Fibroblast of peridontal ligament (primary cell): ENCODE measurements around the gene PPP1R7.

ENCODE experiments used
- DNase-seq: peaks from one replicate; pipeline ENCODE4 v3.0.0-alpha.2; 2010; ENCODE audit errors: extremely low read depth

The PPP1R7 gene

DNA sequence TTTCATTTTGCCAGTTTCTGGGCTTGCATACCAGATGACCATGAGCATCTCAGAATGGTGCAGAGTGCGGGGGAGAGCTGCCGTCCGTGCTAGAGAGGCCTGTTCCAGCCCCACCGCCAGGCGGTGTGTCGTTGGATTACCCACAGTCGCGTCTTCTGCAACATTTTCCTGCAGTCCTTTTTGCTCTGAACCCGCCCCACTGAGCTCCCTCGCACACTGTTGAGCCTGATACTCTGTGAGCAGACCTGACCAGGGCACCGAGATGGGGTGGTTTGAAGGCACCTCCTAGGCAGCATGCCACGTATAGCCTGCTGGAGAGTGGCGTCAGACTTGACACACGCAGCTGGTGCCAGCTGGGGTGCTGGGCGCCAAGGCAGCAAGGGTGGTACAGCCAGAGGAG, 18.1 kb downstream of the PPP1R7 start:
- DNase-seq, result no peak

DNA sequence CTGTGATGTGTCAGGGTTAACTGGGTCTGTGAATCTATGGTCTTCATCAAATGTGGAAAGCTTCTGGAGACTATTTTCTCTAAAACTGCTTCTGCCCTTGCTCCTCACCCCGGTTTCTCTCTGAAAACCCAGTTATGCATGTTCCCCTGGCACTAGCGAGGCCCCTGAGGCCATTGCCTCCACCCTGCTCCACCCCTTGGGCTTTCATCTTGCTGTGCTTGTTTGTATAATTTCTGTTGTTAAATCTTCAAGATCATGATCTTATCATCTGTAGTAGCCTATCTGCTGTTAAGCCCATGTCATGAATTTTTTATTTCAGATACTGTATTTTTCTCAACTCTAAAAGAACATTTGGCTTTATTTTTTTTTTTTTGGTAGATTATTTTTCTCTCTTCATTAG, 23.3 kb downstream of the PPP1R7 start:
- DNase-seq, result no peak

DNA sequence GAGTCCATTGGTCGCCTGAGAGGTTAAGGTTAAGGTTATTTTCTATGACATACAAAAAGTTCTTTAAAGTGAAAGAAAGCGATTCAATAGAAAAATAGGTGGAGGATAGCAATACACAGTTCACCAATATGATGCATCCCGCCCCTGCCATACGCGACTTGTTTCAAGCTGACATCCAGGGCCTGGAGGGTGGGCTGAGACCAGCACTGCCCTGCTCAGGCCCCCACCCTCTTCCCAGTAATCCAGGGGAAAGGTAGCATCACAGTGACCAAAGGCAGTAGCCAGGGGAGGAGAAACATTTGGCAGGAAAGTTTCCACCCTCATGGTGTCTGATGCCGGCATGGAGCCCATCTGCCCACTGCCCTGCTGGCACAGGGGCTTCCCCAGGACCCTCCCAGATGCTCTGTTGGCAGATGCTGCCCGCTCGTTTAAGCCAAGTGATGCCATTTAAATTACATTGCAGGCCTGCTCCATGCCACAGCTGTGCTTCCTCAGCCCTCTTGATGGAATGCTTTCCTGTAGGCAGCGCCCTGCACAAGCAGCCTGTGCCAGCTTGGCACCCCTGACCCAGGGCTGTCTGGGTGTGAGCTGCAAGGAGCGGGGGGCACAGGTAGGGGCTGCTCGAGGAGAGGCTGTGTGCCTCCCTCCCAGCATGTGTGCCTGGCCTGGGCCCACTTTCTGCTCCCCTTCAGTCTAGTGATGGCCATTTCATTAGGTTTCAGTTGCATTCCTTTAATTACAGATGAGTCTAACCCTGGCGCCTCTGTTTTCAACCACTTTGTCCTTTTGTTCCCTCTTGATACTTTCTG, 27.5 kb downstream of the PPP1R7 start:
- DNase-seq, result no peak

DNA sequence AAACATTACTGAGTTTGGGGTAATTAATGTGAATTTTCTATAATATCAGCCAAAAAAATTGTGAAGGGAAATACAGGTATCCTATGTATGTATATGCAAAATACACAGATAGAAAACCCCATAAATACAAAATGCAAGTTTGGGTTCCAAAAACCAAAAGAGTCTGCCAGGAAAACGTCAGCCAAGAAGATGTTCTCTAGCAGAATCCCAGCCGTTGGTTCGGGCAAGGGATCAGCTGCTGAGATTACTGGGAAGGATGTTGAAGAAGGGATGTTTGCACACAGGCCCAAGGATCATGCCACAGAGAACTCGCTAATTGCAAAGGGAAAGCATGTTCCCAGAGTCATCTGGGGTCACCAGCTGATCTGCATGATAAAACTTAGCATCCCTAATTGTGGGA, 28.7 kb downstream of the PPP1R7 start:
- DNase-seq, result no peak

DNA sequence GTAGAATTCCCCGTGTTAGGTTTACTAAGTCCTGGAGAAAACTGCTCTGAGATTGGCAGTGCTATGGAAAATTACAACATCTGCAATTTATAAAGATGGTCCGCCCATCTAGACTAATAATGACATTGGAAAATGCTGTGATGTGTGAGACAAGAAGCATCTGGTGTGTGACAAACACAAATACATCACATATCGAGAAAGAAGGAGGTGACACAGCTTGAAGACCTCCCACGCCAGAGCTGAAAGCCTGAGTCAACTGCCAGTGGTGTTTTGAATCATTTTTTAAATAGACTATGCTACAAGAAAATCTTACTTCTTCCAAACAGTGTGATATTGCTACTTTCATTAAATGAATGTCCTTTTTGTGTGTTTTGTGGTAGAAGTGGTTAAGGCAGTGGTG, 29.6 kb downstream of the PPP1R7 start:
- DNase-seq, result no peak

DNA sequence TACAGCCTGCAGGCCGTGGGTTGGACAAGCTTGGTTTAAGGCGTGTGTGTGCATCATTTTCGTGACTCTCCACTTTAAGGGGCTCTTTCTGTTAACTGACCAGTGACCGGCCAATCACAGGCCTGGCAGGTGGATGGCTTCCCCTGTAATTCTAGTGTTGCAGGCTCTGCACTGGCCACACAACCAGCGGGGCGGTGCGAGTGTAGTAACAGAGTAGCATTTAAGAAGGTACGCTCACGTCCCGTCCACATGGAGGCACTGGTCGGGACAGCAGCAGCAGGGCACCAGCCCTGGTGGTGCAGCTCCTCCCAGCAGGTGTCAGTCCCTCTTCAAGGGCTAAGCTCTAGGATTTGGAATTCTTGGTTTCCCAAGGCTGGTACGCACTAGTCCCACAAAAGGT, 30.2 kb downstream of the PPP1R7 start:
- DNase-seq, result no peak

DNA sequence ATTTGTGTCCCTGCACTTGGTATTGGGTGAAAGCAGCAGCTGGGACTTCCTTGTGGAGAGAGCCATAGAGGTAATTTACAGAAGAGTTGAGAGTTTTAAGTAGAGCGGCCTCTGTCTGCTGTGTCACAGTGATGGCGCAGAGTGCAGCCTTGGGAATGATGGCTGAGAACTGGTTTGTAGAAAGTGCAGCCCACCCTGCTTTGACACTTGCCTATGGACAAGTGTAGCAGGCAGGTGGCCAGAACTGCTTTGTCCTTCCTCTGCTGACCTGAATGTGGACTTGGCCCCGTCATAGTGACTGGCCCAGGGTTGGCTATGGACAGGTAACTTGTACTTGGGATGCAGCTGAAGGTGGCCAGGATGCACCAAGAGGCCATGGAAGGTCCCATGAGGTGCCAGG, 31.9 kb downstream of the PPP1R7 start:
- no peak for DNase-seq

DNA sequence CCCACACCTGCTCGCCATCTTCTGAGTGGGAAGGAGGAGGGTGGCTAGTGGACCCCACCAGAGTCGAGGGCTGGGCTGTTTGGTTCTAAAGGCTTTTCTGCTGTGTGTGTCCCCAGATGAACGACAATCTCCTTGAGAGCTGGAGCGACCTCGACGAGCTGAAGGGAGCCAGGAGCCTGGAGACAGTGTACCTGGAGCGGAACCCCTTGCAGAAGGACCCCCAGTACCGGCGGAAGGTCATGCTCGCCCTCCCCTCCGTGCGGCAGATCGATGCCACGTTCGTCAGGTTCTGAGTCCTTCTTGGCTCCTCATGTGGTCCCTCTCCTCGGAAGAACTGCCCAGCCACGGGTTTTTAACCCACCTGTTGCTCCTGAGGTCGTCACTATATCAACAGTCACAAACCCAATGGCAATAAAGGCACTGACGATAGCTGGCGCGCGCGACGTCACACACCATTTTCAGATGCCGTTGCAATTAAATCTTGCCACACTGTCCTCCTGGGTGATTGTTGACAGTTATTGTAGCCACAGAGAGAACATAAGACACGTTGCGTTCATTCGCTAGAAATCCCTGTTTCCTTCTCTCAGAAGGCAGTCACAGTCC, 32.4 kb downstream of the PPP1R7 start:
- no peak for DNase-seq

DNA sequence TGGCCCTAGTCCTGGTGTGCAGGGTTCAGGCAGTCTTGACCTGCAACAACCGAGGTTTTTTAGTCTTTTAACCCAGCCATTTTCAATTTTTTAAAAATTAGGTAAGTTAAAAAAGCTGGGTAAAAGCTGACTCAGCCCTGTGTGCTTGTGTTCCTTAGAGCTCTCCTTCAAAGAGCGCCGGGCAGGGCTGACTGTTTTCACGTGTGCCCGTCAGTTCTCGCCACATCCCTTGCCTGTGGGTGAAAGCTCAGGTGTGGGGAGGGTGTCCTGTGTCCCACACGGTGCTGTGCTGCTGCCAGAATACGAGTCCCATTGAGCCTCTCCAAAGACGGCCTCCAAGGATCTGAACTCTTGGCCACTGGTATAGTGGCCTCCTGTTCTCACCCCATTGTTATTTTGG, 33.0 kb downstream of the PPP1R7 start:
- DNase-seq, result no peak

DNA sequence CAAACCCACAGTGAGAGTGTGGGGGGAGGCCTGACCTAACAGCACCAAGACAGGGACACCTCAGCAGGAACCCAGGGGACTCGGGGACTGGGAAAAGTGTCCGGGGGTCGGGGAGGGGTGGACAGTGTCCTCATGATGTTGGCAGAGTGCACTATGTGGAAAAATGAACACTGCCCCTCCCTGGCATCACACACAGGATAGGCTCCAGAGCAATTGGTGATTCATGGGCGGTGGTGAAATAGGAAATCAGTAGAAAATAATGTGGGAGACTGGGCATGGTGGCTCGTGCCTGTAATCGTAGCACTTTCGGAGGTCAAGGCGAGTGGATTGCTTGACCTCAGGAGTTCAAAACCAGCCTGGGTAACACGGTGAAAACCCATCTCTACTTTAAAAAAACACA, 34.6 kb downstream of the PPP1R7 start:
- DNase-seq, result no peak

DNA sequence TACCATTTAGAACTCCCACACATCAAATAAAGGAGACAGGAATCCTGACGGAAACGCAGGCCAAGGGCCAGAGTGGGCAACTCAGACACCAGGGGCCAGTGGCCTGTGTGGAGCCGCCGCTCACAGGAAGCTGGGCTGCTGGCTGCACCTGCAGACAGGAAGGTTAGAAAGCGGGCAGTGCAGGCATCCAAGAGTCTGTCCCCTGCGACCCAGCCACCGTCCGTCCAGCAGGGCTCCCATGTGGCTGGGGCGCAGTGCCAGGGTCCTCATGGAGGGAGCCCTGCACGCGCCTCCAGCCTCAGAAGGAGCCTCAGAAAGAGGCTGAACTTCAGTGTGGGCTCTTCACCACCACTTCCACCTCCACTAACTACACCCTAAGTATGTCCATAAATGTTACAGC, 35.7 kb downstream of the PPP1R7 start:
- DNase-seq, result no peak

DNA sequence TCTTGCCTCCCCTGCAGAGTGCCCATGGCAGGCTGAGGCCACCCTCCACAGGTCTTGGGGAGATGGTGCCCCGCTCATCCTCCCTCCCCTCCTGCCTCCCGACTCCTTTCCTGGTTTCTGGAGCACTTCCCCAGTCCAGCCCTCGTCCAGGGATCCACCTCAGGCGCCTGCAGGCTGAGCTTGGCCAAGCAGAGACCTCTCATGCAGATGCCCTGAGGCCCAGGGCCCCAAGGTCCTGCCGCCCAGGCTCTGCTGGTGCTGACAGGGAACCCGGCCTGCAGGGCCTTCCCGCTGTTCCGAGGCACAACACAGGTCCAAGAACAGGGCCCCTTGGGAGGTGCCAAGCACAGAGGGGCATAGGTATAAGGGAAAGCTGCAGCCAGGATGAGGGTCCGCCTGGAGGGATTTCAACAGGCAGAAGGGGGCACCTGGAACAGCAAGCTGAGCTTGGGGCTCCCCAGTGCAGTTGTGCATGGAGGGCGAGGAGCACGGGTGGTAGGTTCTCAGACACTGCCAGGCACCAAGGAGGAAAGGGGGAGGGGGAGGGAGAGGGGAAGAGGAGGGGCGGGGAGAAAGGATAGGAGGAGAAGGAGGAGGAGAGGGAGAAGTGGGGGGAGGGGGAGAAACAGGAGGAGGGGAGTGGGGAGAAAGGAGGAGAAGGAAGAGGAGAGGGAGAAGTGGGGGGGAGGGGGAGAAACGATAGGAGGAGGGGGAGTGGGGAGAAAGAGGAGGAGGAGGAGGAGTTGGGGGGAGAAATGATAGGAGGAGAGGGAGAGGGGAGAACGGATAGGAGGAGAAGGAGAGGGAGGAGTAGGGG, 37.0 kb downstream of the PPP1R7 start:
- no peak for DNase-seq

DNA sequence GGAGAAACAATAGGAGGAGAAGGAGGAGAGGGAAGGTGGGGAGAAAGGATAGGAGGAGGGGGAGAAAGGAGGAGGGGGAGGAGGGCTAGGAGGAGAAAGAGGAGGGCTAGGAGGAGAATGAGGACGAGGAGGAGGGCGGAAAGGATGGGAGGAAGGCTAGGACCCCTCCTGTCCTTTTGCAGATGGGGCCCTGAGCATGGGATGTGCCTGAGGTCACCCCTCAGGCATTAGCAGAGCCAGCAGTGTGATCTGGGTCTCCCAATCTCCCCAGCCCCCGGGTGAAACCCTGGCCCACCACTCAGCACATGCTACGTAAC, 37.6 kb downstream of the PPP1R7 start:
- no peak for DNase-seq

DNA sequence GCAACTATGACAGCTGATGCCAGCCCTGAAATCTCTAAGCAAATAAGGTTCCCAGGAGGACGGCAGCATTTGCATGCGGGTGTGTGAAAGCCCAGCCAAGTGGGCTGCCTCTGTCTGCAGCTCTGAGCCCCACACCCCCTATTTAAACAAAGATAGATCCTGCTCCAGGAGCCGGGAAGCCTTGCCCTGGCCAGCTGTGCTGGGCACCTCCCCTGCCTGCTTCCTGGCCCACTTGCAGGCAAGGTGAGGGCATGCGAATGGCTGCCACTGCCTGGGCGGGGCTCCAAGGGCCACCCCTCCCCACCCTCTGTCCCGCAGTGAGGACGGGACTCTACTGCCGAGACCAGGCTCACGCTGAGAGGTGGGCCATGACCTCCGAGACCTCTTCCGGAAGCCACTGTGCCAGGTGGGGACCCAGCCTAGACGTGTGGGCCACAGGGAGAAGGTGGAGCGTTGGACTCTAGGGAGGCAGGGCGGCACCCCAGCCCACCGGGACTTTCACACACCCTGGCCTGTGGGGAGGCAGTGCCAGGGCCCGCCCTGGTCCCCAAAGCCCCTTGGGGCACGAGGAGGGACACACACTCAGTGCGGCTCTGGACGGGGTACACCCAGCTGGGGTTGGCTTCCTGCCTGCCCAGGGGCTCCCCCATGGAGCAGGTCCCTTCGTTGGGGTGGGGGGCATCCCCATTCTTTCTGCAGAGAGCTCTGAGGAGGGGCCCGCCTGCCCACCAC, 38.3 kb downstream of the PPP1R7 start, which contains the start of gene ANO7:
Gene ANO7 (plus strand): TSS at position 317 of the 732 bp plus-strand sequence. CDS start 1,387 bp downstream, outside the sequence.
- no peak for DNase-seq

DNA sequence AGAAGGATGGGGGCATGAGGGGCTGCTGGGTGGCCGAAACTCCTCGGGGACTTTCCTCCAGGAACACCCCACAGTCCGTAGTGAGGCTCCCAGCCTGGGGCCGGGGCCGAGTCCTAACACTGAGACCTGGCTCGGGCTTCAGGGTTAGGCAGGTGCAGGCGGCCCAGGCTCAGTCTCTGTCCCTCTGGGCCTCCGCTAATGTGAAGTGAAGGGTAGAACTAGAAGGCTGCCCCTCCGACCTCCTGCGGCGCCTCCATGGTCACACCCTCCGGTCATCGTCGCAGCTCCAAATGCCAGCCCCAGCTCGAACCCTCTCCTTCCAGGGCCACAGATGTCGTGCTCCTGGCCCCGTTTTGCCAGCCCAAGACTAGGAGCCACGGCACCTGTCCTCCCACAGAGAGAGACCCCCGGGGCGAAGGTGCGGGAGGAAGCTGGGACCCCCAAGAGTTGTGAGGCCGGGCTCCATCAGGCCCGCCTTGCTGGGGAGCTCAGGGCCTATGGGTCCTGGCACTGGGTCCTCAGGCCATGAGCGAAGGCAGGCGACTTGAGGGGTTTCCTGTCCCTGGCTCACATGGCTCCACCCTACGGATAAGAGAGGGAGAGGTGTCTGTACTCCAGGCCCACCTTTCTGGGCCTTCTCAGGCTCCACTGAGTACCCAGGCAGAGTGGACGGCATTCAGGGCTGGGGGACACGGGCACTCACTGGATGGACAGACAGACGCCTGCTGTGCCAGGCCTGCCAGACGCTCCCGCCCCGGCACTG, 39.0 kb downstream of the PPP1R7 start:
- DNase-seq, result no peak

DNA sequence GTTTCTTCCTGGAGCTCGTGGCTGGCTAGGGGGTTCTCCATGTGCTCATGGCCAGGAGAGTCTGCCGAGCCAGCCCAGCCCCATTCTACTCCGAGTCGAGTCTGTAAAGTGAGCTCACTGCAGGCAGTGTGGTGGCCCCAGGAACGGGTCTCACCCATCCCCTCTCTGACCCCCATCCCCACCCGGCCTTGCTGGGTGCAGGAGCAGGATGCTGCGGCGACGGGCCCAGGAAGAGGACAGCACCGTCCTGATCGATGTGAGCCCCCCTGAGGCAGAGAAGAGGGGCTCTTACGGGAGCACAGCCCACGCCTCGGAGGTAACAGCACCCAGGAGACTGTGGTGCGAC, 39.6 kb downstream of the PPP1R7 start:
- no peak for DNase-seq

DNA sequence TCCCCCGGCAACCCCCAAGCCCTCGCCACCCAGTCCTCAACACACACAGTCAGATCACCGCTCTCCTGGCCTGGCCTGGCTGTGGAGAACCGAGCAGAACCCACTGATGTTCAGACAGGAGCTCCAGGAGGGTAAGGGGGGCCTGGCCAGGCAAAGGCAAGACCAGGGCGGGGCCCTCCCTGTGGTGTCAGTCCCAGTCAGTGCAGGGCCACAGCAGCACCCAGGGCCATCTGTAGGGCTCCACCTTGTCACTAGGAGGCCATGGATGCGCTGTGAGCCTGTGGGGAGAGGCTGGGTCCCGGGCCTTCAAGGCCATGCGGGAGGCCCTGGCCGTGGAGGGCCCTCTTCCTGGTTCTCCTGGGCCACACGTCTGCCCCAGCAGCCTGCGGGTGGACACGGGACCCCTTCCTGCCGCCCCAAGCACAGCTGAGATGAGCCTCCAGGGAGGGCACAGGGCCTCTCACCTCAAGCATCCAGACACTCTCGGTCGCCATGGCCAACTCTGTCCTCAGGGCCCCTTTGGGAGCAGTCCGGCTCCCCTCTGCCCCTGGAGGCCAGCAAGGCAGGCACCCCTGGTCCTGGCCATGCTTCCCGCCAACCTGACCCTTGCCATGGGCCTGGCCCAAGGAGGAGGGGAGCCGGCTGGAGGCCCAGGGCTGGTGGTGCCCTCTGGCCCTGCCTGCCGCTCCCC, 40.2 kb downstream of the PPP1R7 start:
- DNase-seq, result no peak

DNA sequence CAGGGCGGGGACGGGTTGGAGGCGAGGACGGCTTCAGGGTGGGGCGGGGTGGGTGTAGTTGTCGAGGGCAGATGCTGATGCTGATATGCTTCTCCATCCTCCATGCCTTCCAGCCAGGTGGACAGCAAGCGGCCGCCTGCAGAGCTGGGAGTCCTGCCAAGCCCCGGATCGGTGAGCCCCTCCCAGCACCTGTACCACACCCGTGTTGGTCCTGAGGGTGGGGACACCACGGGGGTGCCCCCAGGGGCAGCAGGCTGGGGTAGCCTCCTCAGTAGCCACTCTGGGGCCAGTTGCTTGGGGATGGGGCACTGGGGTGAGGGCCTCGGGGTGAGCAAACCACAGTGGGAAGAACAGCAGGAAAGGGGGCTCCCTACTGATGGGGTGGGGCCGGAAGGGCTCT, 40.8 kb downstream of the PPP1R7 start:
- DNase-seq, result no peak

DNA sequence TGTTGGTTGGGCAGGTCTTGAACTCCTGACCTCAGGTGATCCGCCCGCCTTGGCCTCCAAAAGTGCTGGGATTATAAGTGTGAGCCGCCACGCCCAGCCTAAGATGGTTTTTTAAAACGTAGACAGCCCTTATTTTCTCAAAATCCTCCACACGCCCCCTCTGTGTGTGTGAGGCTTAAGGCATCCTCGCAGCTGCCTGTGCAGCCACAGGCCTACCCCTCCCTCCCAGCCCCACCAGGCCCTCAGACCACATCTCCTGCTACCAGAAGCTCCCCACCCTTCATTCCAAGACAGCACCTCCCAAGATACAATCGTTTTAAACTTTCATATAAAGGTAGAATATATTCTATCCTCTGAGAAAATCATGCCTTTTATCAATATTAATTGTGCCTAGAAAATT, 43.0 kb downstream of the PPP1R7 start:
- DNase-seq, result no peak

DNA sequence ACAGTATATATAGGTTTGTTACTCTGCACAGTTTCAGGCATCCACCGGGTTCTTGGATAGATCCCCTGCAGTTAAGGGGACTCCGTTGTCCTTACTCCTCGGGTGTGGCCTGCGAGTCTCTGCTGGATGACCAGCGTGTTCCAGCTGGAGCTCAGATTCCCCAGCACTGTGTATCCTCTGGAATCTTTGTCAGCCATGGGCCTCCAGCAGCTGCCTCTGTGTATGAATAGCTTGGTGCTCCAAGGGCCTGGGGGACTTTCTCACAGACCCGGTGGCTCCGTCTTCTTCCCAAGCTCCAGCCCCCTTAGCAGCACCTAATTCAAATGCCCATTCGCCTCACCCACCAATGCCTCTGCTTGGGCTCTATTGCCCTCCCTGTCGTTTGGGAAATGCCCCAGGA, 44.5 kb downstream of the PPP1R7 start:
- DNase-seq, result no peak
